T-helper 2 cell treated with Interferon-gamma antibody and Interleukin-4, amounts not matched to agents 100 ng/mL and 5 ng/mL, for 36 hours (primary cell): Measurements from ENCODE around the gene ICE2. TPM values are rescaled to one million over a fixed set of nuclear protein-coding genes. Genes with fewer than 3 reads are reported as not detected.

Source experiments
- intact Hi-C: fragments of 100-400 bp; cut with micrococcal nuclease; formaldehyde crosslinking; loops from one replicate; pipeline ENCODE4 v1.15.1; 2023
- total RNA-seq: library from RNA; stranded (reverse); gene quantifications from 2 replicates; pipeline ENCODE4 v1.2.3, GENCODE V29; 2022

The ICE2 gene
- total RNA-seq, 1 donor from 2014 or later: 65.3 TPM

GRCh38 chr15:60372227-60372626 is 106.7 kb downstream of the ICE2 start:
- intact Hi-C loops: no loop called here

- intact Hi-C loops: no loop called here
Measured at GRCh38 chr15:60371175-60372051, 107.5 kb downstream of the ICE2 start.

- intact Hi-C loops: no loop called here
Measured at GRCh38 chr15:60370869-60371136, 108.1 kb downstream of the ICE2 start.

- intact Hi-C loops: no loop called here
Measured at GRCh38 chr15:60370105-60370868, 108.7 kb downstream of the ICE2 start.

GRCh38 chr15:60369696-60370095 is 109.2 kb downstream of the ICE2 start:
- intact Hi-C loops: no loop called here

Other genes starting within 250 kb of the ICE2 start
- 503 and 510 TPM in 2 replicates for gene ANXA2, start 81.2 kb downstream of the ICE2 start, total RNA-seq